Omental fat pad (tissue), 4 donors: Measurements from ENCODE around the gene FAM193A. TPM values are rescaled to one million over a fixed set of nuclear protein-coding genes. Genes with fewer than 3 reads are reported as not detected.
A peak's percentile ranks its signal among the peaks of the same experiment; 100 is the strongest.

Source experiments
- ATAC-seq: fragments of 150-250 bp; one replicate; pipeline ENCODE4 v1.9.1; 2016; ENCODE audit warnings: mild to moderate bottlenecking, moderate library complexity; ENCODE audit not compliant: low FRiP score
- DNase-seq: peaks from one replicate; pipeline ENCODE4 v3.0.0-alpha.2; 2019; ENCODE audit warnings: low spot score
- total RNA-seq, 4 donors: library from RNA; depleted of rRNA; stranded (reverse); fragments of >200 nt; gene quantifications; one replicate each; pipeline ENCODE4 v1.1.0, GENCODE V29; 2016
- TF ChIP-seq, protein P1 (sequence below), 3 donors: fragments of 450-650 bp; IDR thresholded peaks; one replicate each; pipeline ENCODE4 v1.5.1; 2016 to 2017; ENCODE audit warnings: antibody characterized with exemption in 3 of 3, mild to moderate bottlenecking in 3 of 3, moderate library complexity in 2 of 3

The FAM193A gene
- total RNA-seq, 4 donors from 2014 or later = 16.7 to 30.1 (median 24.9) TPM

DNA sequence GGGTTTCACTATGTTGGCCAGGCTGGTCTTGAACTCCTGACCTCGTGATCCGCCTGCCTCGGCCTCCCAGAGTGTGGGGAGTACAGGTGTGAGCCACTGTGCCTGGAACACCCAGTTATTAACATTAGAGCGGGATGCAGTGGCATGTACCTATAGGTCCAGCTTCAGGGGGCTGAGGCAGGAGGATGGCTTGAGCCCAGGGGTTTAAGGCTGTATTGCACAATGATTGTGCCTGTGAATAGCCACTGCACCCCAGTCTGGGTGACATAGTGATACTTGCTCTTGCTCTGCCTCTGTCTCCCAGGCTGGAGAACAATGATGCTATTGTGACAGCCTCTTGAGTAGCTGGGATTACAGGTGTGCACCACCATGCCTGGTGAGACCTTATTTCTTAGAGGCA, 39.8 kb downstream of the FAM193A start:
- DNase-seq (no peak), ATAC-seq (no peak)
- TF ChIP-seq, protein P1, sequence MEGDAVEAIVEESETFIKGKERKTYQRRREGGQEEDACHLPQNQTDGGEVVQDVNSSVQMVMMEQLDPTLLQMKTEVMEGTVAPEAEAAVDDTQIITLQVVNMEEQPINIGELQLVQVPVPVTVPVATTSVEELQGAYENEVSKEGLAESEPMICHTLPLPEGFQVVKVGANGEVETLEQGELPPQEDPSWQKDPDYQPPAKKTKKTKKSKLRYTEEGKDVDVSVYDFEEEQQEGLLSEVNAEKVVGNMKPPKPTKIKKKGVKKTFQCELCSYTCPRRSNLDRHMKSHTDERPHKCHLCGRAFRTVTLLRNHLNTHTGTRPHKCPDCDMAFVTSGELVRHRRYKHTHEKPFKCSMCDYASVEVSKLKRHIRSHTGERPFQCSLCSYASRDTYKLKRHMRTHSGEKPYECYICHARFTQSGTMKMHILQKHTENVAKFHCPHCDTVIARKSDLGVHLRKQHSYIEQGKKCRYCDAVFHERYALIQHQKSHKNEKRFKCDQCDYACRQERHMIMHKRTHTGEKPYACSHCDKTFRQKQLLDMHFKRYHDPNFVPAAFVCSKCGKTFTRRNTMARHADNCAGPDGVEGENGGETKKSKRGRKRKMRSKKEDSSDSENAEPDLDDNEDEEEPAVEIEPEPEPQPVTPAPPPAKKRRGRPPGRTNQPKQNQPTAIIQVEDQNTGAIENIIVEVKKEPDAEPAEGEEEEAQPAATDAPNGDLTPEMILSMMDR (IDR thresholded peaks at IDR 0.05) = no peak

DNA sequence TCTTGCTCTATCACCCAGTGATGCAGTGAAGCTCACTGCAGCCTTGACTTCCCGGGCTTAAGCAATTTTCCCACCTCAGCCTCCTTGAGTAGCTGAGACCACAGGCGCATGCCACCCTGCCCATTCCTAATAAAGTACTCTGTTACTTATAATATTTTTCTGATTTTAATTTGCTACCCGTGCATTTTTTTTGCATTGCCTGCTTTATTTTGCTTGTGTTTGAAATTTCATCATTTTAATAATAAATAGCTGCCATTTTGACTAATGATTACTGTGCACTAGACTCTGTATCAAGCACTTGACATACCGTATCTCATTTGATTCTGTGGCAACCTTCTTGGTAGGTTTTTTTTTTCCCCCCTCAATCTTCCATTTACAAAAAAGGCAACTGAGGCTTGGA, 41.7 kb downstream of the FAM193A start:
- TF ChIP-seq, protein P1 (IDR thresholded peaks at IDR 0.05) = no peak
- DNase-seq (no peak), ATAC-seq (no peak)

DNA sequence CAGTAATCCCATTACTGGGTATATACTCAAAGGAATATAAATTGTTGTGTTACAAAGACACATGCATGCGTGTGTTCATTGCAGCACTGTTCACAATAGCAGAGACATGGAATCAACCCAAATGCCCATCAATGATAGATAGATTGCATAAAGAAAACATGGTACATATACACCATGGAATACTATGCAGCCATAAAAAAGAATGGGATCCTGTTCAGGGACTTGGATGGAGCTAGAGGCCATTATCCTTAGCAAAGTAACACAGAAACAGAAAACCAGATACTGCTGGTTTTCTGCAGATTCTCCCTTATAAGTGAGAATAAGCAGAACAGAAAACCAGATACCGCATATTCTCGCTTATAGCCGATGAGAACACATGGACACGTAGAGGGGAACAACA, 43.5 kb downstream of the FAM193A start:
- TF ChIP-seq, protein P1 (IDR thresholded peaks at IDR 0.05) = no peak
- ATAC-seq = no peak
- no peak for DNase-seq

DNA sequence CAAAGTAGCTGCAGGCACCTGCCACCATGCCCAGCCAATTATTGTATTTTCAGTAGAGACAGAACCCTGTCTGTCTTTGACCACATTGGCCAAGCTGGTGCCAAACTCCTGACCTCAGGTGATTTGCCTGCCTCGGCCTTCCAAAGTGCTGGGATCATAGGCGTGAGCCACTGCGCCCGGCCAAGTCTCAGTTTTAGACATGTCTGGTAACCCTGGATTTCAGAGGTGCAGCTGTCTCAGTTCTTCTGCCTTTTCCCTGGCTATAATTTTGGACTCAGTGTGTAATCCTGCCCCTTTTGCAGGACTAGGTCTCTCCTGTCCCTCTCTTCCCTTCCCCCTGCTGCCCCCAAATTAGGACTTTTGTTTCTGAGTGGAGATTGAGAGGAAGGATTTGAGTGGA, 46.6 kb downstream of the FAM193A start:
- ATAC-seq = peak; percentile 38
- DNase-seq = no peak
- TF ChIP-seq, protein P1 (IDR thresholded peaks at IDR 0.05) = no peak

DNA sequence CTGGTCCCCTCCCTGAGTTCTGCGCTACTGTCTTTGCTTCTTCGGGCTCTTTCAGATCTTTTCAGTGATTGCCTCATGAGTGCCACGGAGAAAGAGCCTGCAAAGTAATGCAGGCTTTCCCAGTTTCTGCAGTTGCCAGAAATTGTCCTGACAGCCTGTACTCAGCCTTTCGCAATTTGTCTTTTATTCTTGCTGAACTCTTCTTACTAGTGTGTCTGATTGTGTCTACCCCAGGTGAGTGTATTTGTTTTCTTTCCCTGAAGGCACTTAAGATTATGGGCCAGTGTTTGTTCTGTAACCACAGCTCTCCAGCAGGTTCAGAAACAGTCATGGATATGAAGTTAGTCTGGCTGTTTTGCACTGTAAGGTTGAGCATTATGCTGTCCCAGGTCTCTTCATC, 47.1 kb downstream of the FAM193A start:
- DNase-seq (no peak), ATAC-seq (peak; percentile 83)
- TF ChIP-seq, protein P1 (IDR thresholded peaks at IDR 0.05) = no peak

GRCh38 chr4:2586502-2586901, 50.1 kb downstream of the FAM193A start:
- ATAC-seq = no peak
- TF ChIP-seq, protein P1 (IDR thresholded peaks at IDR 0.05) = no peak
- no peak for DNase-seq

DNA sequence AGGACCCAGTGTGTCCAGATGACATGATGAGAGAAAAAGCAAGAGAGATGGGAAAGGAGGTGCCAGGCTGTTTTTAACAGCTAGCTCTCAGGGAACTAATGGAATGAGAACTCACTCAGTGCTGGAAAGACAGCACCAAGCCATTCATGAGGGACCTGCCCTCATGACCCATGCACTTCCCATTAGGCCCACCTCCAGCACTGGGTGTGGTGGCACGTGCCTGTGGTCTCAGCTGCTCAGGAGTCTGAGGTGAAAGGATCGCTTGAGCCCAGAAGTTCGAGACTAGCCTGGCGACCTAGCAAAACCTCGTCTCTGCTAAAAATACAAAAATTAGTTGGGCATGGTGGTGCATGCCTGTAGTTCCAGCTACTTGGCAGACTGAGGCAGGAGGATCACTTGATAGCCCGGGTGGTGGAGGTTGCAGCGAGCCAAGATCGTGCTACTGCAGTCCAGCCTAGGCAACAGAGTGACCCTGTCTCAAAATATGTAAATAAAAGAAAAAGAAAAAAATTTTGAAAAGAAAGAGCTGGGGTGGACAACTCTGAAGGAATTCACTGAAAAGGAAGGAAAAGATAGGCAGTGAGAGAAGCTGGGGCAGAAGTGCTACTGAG, 50.9 kb downstream of the FAM193A start:
- no peak for ATAC-seq
- DNase-seq = no peak
- TF ChIP-seq, protein P1 (IDR thresholded peaks at IDR 0.05) = no peak
